Measurements from ENCODE around the gene DCN. TPM values are rescaled to one million over a fixed set of nuclear protein-coding genes. Genes with fewer than 3 reads are reported as not detected.

The DCN gene
- total RNA-seq, 1 experiment from 2014 or later, result 2.0 TPM

GRCh38 chr12:91113621-91114020 is 69.0 kb downstream of the DCN start (continued):
- TF ChIP-seq FOXP1 (CRISPR knock-in tag; IDR thresholded peaks at IDR 0.05; ENCODE audit: borderline replicate concordance), result no peak
- TF ChIP-seq ATF1 (CRISPR knock-in tag; IDR thresholded peaks at IDR 0.05), result no peak
- TF ChIP-seq ZNF121 (CRISPR knock-in tag; IDR thresholded peaks at IDR 0.05), result no peak
- no peak for TF ChIP-seq KAT7 (CRISPR knock-in tag; IDR thresholded peaks at IDR 0.05; ENCODE audit: borderline replicate concordance)
- TF ChIP-seq RELA (CRISPR knock-in tag; IDR thresholded peaks at IDR 0.05; ENCODE audit: borderline replicate concordance), result no peak
- TF ChIP-seq NR1H2 (CRISPR knock-in tag; IDR thresholded peaks at IDR 0.05), result no peak
- TF ChIP-seq NFE2L1 (CRISPR knock-in tag; IDR thresholded peaks at IDR 0.05), result no peak
- no peak for TF ChIP-seq PRDM15 (CRISPR knock-in tag; IDR thresholded peaks at IDR 0.05)
- TF ChIP-seq ZNF423 (CRISPR knock-in tag; IDR thresholded peaks at IDR 0.05), result no peak

- ChIA-PET CTCF (interaction anchor here (0.6 to 1.5 kb wide), 3 partner anchors 134 to 244 kb away, joined by 3 to 5 read pairs (median 5); no protein-coding TSS in a partner anchor), POLR2A (no interaction called here)
- no peak within 1 kb of the TSS for H3K4me3 Mint-ChIP-seq
- H3K36me3 Mint-ChIP-seq, result no peaks in the 10 kb centered on the region
- no peak within 1 kb of the TSS for H3K27ac Mint-ChIP-seq
- peaks cover 6% of the 10 kb centered on the region for H3K4me1 Mint-ChIP-seq
- DNase-seq (ENCODE audit: low spot score) (no peak), ATAC-seq (0 out of 2 replicates have a peak, but pooled peaks have one; percentile 30)
- no peaks in the 10 kb centered on the region; the same call in 1 of the 2 replicates for H3K27me3 Mint-ChIP-seq (ENCODE audit: low read depth)
- TF ChIP-seq NFE2L1 (CRISPR knock-in tag; IDR thresholded peaks at IDR 0.05) (no peak), ZNF317 (CRISPR knock-in tag; IDR thresholded peaks at IDR 0.05; ENCODE audit: borderline replicate concordance, low read depth) (no peak), GRHL2 (CRISPR knock-in tag; IDR thresholded peaks at IDR 0.05; ENCODE audit: insufficient replicate concordance, severe bottlenecking) (no peak), E2F1 (CRISPR knock-in tag; IDR thresholded peaks at IDR 0.05) (no peak), CTCF (IDR thresholded peaks at IDR 0.05) (no peak), CDX4 (CRISPR knock-in tag; IDR thresholded peaks at IDR 0.05; ENCODE audit: borderline replicate concordance) (no peak), FOXK1 (CRISPR knock-in tag; IDR thresholded peaks at IDR 0.05) (no peak), CREM (CRISPR knock-in tag; IDR thresholded peaks at IDR 0.05) (no peak), IRF1 (CRISPR knock-in tag; IDR thresholded peaks at IDR 0.05) (no peak), ATF2 (CRISPR knock-in tag; IDR thresholded peaks at IDR 0.05; ENCODE audit: borderline replicate concordance, low read depth) (no peak), CBFB (CRISPR knock-in tag; IDR thresholded peaks at IDR 0.05; ENCODE audit: low read depth) (no peak), ZBTB21 (CRISPR knock-in tag; IDR thresholded peaks at IDR 0.05; ENCODE audit: borderline replicate concordance) (no peak), ZNF219 (CRISPR knock-in tag; IDR thresholded peaks at IDR 0.05; ENCODE audit: borderline replicate concordance) (no peak), NFATC4 (CRISPR knock-in tag; IDR thresholded peaks at IDR 0.05) (no peak), ZNF416 (CRISPR knock-in tag; IDR thresholded peaks at IDR 0.05) (no peak)
- no peaks in the 10 kb centered on the region for H3K9me3 Mint-ChIP-seq
Observed at GRCh38 chr12:91111366-91112325, 71.0 kb downstream of the DCN start, which contains the start of gene LUM. LUM (minus strand) TSS chr12:91111494; CDS start chr12:91108979, 2,515 bp downstream.

Data from WTC11 (cell line).